ENCODE data around the gene CTNNBL1.
"Not testable (repeated sequence)": the region's sequence is repeated elsewhere in the genome, so short reads cannot be mapped to it uniquely, and the experiment has no call there.

Gene CTNNBL1

DNA sequence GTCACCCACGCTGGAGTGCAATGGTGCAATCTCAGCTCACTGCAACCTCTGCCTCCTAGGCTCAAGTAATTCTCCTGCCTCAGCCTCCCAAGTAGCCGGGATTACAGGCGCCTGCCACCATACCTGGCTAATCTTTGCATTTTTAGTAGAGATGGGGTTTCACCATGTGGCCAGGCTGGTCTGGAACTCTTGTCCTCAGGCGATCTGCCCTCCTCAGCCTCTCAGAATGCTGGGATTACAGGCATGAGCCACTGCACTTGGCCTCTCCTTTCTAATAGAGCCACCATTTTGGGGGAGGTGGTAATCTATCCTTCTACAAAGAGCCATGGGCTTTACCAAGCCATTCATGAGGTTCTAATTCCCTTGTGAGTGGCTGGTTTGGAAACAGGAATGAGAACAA is 14.1 kb upstream of the CTNNBL1 start:
- DNase-seq, result not testable (repeated sequence)

DNA sequence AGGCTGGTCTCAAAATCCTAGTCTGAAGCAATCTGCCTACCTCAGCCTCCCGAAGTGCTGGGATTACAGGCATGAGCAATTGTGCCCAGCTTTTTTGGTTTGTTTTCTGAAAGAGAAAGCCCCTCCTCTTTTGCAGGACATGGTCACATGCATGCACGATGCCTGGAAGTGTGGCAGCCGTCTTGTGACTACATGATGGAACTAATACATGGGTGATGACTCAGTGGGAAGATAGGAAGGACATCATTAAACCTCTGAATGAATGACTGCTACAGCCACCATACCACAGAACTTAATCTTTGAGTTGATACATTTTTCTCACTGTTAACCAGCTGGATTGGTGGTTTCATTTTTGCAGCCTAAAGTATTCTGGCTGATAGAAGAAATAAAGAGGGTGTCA is 13.4 kb upstream of the CTNNBL1 start:
- no peak for DNase-seq

DNA sequence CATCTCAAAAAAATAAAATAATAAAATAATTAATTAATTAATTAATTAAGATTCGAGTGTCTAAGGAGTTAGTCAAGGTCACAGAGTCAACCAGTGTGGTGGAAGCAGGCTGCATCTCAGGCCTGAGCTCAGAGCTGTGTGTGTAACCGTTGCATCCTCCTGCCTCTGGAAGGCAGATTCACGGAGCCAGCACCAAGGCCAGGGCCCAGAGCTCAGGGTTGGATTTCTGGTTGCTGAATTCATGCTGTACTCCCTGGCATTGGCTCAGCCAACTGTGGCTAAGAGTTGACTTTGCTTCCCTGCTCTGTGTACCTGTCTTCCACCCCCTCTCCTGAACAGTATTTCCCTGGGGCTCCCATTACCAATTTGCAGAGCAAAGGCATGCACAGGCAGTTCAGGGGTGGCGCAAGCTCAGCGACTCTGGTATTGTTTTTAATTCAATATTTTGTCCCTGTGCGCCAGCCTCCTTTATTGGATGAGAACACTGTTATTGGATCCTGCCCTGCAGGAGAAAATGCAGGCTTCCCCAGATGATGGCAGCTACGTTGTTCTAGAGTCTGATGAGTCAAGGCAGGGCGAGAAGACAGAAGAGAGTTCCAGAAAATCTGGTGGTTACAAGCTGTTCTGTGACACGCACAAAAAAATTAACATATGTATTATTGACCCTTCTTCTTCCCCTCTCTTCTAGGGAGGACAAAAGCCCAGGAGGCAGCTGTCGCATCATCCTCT is 12.3 kb upstream of the CTNNBL1 start:
- no peak for DNase-seq

DNA sequence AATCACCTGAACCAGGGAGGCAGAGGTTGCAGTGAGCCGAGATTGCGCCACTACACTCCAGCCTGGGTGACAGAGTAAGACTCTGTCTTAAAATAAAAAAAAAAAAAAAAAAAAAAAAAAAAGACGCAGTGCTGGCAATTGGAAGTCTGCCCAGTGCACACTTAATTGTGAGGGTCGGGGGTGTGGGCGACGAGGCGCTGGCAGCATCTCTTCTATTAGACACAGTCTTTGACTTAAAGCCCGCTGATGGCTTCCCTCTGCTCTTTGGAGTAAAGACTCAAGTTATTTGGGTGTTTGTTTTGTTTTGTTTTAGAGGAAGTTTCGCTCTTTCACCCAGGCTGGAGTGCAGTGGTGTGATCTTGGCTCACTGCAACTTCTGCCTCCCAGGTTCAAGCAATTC is 10.7 kb upstream of the CTNNBL1 start:
- DNase-seq, result not testable (repeated sequence)

DNA sequence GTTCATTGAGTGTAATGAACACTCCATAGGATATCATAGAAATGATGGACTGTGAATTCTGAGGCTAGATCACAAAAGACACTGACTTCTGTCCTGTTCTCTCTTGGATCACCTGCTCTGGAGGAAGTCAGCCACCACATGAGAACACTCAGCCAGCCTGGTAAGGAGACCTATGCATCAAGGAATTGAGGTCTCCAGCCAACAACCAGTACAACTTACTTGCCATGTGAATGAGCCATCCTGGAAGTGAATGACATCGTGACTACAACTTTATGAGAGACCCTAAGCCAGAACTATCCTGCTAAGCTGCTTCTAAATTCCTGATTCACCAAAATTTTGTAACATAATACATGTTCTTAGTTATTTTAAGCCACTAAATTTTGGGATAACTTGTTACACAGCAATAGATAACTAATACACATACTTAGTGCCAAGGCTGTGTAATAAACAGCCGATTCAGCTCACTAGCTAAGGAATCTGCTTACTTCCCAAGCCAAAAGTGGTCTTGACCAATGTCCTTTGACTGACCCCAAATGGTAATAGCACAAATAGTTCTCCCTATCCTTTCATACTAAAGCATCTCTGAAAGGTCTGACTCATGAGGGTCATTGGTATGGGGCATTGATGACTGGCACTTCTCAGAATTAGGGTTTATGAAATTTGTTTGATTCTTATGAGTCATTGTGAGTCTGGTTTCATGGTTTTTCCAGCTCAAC is 6.9 kb upstream of the CTNNBL1 start:
- no peak for DNase-seq

DNA sequence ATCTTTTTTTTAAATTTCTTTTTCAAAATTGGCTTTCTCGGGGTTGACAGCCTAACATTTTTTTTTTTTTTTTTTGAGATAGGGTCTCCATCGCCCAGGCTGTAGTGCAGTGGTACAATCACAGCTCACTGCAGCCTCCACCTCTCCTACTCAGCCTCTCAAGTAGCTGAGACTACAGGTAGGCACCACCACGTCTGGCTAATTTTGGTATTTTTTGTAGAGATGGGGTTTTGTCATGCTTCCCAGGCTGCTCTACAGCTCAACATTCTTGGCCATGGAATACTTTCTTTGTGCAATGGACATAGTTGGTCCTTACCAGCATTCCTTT is 6.4 kb upstream of the CTNNBL1 start:
- no peak for DNase-seq

DNA sequence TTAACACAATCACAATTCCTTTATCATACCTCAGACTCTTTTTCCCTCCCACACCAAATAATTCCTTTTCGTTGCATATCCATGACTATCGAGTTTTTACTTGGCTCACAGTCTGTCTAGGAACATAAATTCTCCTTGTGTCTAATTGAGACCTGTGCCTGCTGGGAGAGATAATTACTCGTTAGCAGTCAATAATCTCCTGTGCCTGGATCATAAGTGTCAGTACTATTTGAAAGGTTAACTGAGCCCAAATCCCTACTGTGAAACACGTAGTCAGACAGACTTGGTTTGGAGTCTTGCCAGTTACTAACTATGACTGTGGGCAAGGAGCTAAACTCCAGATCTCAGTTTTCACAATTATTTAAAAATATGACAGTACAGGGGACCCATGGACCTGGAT is 5.7 kb upstream of the CTNNBL1 start:
- DNase-seq, result no peak

DNA sequence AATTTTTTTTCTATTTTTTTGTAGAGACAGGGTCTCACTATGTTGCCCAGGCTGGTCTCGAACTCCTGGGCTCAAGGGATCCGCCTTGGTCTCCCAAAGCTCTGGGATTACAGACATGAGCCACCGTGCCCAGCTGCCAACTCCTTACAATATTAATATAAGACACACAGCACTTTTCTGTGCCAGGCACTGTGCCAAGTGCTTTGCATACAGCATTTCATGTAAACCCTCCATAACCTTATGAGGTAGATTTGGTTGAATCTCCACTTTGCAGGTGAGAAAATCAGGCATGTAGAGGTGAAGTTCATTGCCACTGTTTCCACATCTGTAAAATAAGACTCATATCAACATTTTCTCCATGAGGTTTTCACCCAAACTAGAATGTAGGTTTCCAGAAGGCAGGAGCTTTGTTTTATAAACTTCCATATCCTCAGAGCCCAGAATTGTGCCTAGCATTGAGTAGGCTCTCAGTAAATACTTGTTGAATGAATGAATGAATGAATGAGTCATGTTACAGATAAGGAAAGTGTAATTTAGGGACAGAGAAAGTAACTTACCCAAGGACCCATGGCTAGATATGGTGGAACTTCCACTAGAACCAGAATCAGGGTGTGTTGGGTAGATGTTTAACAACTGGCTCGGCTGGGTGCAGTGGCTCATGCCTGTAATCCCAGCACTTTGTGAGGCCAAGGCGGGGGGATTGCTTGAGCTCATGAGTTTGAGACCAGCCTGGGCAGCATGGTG is 3.0 kb upstream of the CTNNBL1 start:
- no peak for DNase-seq

DNA sequence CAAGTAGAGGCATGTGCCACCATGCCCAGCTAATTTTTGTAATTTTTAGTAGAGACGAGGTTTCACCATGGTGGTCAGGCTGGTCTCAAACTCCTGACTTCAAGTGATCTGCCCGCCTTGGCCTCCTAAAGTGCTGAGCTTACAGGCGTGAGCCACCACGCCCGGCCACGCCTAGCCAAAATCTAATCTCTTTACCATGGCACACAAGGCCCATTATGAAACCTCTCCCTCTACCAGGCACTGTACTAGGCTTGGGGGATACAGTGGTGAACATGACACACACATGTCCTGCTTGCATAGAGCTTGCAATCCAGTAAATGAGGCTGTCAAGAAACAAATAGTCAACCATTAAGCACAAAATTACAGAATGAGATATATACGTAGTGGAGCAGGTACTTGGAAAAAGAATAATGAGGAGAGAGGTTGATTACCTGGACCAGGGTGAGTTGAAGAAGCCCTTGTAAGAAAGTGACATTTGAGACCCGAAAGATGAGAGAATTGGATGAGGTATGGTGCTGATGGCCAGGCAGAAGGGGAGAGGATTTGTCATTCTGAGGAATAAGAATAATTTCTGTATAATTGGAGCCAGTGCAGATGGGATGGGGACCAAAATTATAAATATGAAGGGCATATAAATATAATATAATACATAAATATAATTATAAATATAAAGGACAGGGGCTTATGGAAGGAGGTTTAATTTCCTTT is 1.2 kb upstream of the CTNNBL1 start:
- DNase-seq, result no peak

DNA sequence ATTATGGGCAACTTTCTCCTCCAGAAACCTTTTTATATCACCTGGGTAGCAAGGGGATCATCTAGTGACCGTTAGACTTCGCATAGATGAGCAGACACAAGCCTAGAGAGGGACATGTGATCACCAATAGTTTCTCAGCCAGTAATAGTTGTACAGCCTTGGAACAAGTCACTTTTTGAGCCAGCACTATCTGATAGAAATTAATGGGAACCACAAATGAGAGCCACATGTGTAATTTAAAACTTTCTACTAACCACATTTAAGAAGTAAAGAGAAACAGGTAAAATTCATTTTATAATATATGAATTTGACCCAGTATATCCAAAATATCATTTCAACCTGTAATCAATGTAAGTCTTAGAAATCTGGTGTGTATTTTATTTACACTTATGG is 592 bp upstream of the CTNNBL1 start:
- DNase-seq, result no peak

DNA sequence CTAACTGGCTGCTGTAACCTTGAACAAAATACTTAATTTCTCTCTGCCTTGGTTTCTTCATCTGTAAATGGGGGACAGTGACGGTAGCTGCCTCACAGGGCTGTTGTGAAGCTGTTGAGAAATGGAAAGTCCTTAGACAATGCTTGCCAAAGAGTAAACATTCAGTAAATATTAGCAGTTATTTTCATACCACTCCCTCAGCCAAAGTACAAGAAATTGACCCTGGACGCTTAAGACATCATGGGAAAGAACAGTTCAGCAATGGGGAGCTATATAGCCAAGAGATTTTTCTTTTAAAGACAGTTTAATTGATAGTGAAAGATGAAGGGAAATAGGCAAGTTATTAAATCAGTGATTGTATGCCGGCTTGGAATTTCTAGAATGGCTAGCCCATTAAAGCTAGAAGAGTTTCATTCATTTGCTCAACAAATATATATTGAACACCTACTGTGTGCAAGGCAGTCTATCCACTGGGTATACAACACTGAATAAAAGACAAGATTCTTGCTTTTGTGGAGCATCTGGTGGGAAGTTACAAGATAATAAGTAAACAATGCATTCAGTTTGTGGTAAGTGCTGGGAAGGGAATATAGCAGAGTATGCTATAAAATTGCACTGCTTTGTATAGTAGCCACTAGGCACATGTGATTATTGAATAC is 2.0 kb downstream of the CTNNBL1 start:
- no peak for DNase-seq

DNA sequence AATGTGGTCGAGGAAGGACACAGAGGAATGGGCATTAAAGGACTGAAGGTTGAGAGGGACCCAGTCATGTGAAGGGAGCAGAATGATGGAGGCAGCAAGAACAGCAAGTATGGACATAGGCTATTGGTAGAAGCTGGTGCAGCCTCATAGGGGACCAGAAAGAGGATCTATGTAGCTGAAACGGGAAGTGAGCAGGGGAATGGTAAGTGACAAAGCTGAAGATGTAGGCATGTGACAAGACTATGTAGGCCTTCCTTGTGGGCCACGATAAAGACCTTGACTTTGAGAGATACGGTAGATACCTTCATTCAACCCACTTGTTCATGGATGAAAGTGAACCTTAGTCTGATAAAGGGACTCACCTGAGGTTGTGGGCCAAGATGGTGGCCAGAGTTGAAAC is 3.5 kb downstream of the CTNNBL1 start:
- no peak for DNase-seq

DNA sequence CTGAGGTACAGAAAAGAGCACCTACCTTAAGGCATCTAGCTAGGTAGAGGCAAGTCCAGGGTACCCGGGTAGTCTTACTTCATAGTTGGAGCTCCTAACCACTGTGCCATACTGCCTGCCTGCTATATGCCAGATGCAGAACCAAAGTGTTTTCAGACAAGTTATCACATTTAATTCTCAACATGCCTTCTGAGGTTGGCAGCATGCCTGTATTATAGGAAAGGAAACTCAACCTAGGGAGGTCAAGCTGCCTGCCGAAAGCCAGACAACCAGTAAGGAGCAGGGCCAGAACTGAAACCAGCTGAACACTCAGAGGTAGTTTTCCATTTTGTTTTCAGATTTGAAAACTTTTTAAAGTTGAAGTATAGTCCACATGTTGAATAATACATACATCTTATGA is 5.4 kb downstream of the CTNNBL1 start:
- no peak for DNase-seq

DNA sequence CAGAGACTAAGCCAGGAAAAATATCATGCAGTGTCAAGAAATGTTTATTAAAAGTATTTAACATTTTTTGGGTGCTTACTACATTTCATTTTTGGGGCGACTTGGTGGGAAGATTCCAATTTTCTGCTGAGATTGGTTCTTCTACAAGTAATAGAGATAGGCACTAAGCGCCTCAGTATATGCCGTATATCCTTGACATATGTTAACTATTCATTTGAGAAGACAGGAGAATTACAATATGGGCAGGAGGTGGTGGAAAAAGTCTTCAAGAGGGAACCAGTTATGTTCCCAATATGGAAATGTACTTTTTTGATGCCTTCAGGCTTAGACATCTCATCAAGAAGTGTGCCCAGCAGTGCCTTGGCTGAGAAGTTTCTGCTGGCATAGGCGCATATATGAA is 6.5 kb downstream of the CTNNBL1 start:
- no peak for DNase-seq

DNA sequence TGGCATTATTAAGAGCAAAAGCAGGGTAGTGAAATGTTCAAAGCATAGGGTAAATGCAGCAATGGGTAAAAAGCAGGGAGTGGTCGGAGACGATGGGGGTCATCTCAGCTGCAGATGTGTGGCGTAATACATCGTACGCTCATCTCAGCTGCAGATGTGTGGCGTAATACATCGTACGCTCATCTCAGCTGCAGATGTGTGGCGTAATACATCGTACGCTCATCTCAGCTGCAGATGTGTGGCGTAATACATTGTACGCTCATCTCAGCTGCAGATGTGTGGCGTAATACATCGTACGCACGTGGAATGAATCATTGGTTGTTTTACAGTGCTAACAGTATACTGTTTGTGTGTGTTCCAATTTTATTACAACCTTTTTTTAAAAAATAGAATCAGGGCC is 7.8 kb downstream of the CTNNBL1 start:
- not testable (repeated sequence) for DNase-seq

DNA sequence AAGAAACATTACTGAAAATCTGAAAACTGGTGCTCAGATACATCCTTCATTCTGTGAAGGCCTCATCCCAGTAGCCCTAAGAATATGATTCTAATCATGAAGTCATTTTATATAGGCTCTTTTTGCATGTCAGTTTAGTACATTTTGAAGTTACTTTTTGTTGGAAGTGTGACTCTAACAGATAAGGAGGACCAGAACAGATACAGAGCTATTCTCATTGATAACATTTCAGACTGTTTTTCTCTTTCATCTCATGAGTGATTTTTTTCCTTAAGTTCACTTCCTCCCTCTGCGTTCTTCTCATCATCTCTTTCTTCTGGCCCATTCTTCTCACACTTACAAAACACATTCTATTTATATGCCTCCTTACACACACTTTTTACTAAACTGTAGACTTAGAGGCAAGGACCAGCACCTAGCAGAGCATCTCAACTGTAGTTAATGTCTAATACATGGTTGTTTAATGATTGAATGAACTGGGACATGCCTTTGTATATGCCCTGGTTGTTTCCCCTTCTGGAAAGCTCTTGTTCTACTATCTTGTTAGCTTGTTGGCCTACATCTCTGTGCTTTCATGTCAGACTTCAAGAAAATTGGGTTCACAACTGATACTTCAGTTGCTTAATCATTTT is 8.7 kb downstream of the CTNNBL1 start:
- DNase-seq, result no peak

DNA sequence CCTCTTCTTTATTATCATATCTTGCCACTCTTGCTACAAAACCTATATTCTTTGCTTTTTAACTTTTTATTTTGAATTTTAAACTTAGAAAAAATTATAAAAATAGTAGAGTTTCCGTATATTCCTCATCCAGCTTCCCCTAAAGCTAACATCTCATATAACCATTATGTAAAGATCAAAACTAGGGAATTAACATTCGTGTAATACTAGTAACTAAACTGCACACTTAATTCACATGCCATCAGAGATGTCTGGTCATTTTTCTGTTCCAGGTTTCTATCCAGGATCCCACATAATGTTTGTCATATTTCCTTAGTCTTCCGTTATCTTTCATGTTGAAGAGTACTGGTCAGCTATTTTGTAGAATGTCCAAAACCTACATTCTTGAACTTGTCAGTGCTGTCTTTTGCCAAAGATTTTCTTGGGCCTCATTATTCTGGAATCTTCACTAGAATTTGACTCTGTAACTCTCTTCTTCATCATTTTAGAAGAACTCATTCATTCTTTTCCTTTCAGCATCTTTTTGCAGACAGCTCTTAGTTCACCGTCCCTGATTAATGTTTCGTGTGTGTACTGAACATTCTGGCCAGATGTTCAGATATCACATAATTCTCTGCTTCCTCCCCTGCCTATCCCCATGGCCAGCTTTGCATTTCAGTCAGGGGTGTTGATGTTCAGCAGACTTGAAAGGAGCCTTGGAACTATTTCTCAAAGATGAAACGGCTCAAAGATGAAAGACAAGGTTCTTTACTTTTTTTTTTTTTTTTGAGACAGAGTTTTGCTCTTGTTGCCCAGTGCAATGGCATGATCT is 9.4 kb downstream of the CTNNBL1 start:
- no peak for DNase-seq

DNA sequence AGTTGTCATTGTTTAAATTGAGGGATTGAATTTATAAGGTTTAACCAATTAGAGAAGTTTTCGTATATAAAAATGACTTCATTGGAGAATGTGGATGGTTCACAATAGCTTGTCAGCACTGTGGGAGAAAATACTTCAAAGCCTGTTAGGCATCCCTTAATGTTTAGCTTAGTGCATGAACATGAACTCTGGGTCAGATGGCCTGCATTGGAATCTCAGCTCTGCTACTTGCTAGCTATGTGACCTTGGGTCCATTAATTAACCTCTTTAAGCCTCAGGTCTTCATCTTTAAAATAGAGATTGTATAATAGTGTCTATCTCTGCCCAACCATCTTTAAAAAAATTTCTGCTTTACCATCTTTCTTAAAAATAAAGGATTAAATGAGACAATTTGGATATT is 11.1 kb downstream of the CTNNBL1 start:
- DNase-seq, result no peak

DNA sequence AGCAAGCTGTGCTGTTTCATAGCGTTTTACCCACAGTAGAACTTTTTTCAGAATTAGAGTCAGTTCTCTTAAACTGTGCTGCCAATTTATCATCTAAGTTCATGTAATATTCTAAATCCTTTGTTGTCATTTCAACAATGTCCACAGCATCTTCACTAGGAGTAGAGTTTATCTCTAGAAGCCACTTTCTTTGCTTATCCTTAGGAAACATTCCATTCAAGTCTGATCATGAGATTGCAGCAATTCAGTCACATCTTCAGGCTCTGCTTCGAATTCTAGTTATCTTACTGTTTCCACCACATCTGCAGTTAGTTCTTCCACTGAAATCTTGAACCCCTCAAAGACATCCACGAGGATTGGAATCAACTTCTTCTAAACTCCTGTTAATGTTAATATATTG is 12.5 kb downstream of the CTNNBL1 start:
- DNase-seq, result no peak

DNA sequence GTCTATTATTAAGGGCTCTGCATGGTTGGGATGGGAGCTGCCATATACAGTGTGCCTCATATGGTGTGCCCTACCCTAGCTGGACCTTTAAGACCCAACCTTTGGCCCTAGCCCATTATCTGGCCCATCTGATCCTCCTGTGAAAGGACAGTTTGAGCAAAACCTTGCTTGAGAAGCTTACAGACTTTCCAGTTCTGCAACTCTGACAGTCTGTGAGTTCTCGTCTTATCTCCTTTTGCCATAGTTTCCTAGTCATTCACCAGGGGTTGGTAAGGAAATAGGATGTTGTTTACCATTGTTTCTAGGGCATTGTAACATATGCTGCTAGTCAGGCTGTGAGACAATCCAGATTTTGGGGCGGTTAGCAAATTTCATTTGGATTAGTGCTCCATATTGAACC is 17.2 kb downstream of the CTNNBL1 start:
- no peak for DNase-seq
